HL-60 (cell line): ENCODE data around the gene CCDC15.

ENCODE experiments used
- DNase-seq, 2 experiments: peaks; one replicate each; pipeline ENCODE4 v3.0.0-alpha.2; 2010 to 2020; ENCODE audit warnings: low read depth in 1 of 2, low spot score in 1 of 2
- H3K27ac ChIP-seq: fragments of 250-450 bp; sonication (Bioruptor Pico); replicated peaks from 2 replicates; pipeline ENCODE4 v1.5.1; 2020; ENCODE audit warnings: mild to moderate bottlenecking, moderate library complexity
- H3K27me3 ChIP-seq: fragments of 250-450 bp; sonication (Bioruptor Pico); 2 replicates; pipeline ENCODE4 v1.5.1; 2021; ENCODE audit warnings: mild to moderate bottlenecking, moderate library complexity; ENCODE audit not compliant: insufficient read depth, poor library complexity, severe bottlenecking
- H3K4me3 ChIP-seq: replicated peaks from 2 replicates; pipeline ENCODE4 v1.5.1; 2011; ENCODE audit warnings: mild to moderate bottlenecking, control low read depth, low read length; ENCODE audit not compliant: insufficient read depth
- CTCF ChIP-seq: IDR thresholded peaks from one replicate; pipeline ENCODE4 v1.5.1; 2011; ENCODE audit warnings: low read length, control low read depth, inconsistent platforms; ENCODE audit not compliant: insufficient read depth
- GABPA ChIP-seq: IDR thresholded peaks from 2 replicates; pipeline ENCODE4 v1.6.1; 2012; ENCODE audit warnings: low read depth
- POLR2AphosphoS5 ChIP-seq: IDR thresholded peaks from 2 replicates; pipeline ENCODE4 v1.6.1; 2012; ENCODE audit warnings: low read depth
- SPI1 ChIP-seq: IDR thresholded peaks from 2 replicates; pipeline ENCODE4 v1.6.1; 2012; ENCODE audit warnings: low read depth, mild to moderate bottlenecking, borderline replicate concordance
- TF ChIP-seq, protein P1 (sequence below): IDR thresholded peaks from 2 replicates; pipeline ENCODE4 v1.6.1; 2012; ENCODE audit warnings: low read depth; ENCODE audit not compliant: insufficient replicate concordance

CCDC15 gene

DNA sequence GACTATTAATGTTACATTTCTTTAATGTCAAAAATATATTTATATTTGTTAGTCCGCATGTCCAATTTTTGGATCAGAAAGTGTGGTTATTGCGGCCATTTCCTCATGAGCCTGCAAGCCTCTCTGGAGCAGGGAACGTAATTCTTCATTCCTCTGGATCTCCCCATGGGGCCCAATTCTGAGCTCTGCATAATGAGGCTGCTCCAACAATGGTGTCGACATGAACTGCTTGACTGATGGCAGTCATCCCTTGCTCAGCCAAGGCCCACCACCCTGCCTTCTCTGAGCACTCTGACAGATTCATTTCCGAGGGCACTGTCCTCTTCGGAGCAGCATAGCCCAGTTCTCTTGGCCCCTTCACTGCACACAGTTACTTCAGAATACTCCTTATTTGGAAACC lies 15.0 kb upstream of the CCDC15 start:
- Histone ChIP-seq H3K27me3 (peaks cover 4% of the 10 kb centered on the region), H3K4me3 (no peak overlapping the region), H3K27ac (no peak overlapping the region)
- no peak for DNase-seq
- TF ChIP-seq, protein P1, sequence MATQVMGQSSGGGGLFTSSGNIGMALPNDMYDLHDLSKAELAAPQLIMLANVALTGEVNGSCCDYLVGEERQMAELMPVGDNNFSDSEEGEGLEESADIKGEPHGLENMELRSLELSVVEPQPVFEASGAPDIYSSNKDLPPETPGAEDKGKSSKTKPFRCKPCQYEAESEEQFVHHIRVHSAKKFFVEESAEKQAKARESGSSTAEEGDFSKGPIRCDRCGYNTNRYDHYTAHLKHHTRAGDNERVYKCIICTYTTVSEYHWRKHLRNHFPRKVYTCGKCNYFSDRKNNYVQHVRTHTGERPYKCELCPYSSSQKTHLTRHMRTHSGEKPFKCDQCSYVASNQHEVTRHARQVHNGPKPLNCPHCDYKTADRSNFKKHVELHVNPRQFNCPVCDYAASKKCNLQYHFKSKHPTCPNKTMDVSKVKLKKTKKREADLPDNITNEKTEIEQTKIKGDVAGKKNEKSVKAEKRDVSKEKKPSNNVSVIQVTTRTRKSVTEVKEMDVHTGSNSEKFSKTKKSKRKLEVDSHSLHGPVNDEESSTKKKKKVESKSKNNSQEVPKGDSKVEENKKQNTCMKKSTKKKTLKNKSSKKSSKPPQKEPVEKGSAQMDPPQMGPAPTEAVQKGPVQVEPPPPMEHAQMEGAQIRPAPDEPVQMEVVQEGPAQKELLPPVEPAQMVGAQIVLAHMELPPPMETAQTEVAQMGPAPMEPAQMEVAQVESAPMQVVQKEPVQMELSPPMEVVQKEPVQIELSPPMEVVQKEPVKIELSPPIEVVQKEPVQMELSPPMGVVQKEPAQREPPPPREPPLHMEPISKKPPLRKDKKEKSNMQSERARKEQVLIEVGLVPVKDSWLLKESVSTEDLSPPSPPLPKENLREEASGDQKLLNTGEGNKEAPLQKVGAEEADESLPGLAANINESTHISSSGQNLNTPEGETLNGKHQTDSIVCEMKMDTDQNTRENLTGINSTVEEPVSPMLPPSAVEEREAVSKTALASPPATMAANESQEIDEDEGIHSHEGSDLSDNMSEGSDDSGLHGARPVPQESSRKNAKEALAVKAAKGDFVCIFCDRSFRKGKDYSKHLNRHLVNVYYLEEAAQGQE: no peak
- no peak for TF ChIP-seq POLR2AphosphoS5
- no peak for TF ChIP-seq GABPA
- TF ChIP-seq CTCF: no peak
- TF ChIP-seq SPI1: no peak

DNA sequence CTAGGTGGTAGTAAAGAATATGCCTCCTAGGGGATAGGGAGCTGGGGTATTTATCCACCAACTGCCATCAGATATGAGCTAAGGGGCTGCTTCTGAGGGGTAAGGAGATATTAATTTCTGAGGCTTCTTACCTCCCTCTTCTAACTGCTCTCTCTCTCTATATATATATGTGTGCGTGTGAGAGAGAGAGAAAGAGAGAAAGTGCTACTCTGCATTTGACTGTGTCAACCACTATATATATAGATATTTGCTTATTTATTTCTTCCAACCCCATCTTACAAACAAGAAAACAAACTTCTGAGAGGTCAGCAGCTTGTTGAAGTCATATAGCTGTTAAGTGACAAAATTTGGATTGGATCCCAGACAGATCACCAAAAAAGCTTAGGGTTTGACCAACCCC lies 12.3 kb upstream of the CCDC15 start:
- no peak overlapping the region for H3K4me3 ChIP-seq

GRCh38 chr11:124942466-124943253 lies 11.3 kb upstream of the CCDC15 start:
- no peak overlapping the region for H3K4me3 ChIP-seq
- no peak overlapping the region for H3K27ac ChIP-seq
- no peaks in the 10 kb centered on the region for H3K27me3 ChIP-seq
- DNase-seq: no peak
- no peak for TF ChIP-seq POLR2AphosphoS5
- TF ChIP-seq, protein P1: no peak
- TF ChIP-seq CTCF: no peak
- no peak for TF ChIP-seq GABPA
- no peak for TF ChIP-seq SPI1

More for the DNA sequence above, 12.3 kb upstream of the CCDC15 start:
- Histone ChIP-seq H3K27me3 (peaks cover 4% of the 10 kb centered on the region), H3K27ac (no peak overlapping the region)
- DNase-seq: no peak
- no peak for TF ChIP-seq POLR2AphosphoS5
- no peak for TF ChIP-seq SPI1
- TF ChIP-seq, protein P1: no peak
- TF ChIP-seq CTCF: no peak
- TF ChIP-seq GABPA: no peak
